GM23338 (cell line): ENCODE results near the gene ADGRD2. TPM values are rescaled to one million over a fixed set of nuclear protein-coding genes. Genes with fewer than 3 reads are reported as not detected.

Experiments used
- ATAC-seq: fragments of 200-7000 bp; cut with Tn5 transposase; 3 replicates; pipeline ENCODE4 v1.9.1; 2020
- DNase-seq: peaks from one replicate; pipeline ENCODE4 v3.0.0-alpha.2; 2015; ENCODE audit warnings: low spot score
- H2AFZ ChIP-seq: fragments of 200-600 bp; sonication (generic); 2 replicates; pipeline ENCODE4 v1.8.0; 2016; ENCODE audit warnings: antibody characterized with exemption, mild to moderate bottlenecking, moderate library complexity
- H3F3A ChIP-seq: fragments of 200-600 bp; sonication (generic); replicated peaks from 2 replicates; pipeline ENCODE4 v1.8.0; 2017; ENCODE audit warnings: antibody characterized with exemption, mixed run types, low read depth
- H3K27ac ChIP-seq: fragments of 200-600 bp; sonication (generic); 2 replicates; pipeline ENCODE4 v1.6.1; 2016; ENCODE audit warnings: low read depth
- H3K27me3 ChIP-seq: fragments of 200-600 bp; sonication (generic); 2 replicates; pipeline ENCODE4 v1.8.0; 2016; ENCODE audit warnings: mild to moderate bottlenecking, mixed run types, moderate library complexity; ENCODE audit not compliant: insufficient read depth
- H3K36me3 ChIP-seq: fragments of 200-600 bp; sonication (generic); 2 replicates; pipeline ENCODE4 v1.8.0; 2016; ENCODE audit warnings: mild to moderate bottlenecking; ENCODE audit not compliant: insufficient read depth
- H3K4me1 ChIP-seq: fragments of 200-600 bp; sonication (generic); 2 replicates; pipeline ENCODE4 v1.8.0; 2016; ENCODE audit warnings: mild to moderate bottlenecking, moderate library complexity; ENCODE audit not compliant: insufficient read depth
- H3K4me2 ChIP-seq: fragments of 200-600 bp; sonication (generic); 2 replicates; pipeline ENCODE4 v1.7.1; 2017; ENCODE audit warnings: mixed run types
- H3K4me3 ChIP-seq: fragments of 200-600 bp; sonication (generic); 2 replicates; pipeline ENCODE4 v1.6.1; 2016; ENCODE audit warnings: mixed run types
- H3K79me2 ChIP-seq: fragments of 200-600 bp; sonication (generic); replicated peaks from 2 replicates; pipeline ENCODE4 v1.8.0; 2017; ENCODE audit warnings: mild to moderate bottlenecking; ENCODE audit not compliant: insufficient read depth
- H3K9me2 ChIP-seq: fragments of 200-600 bp; sonication (generic); 2 replicates; pipeline ENCODE4 v1.8.0; 2017; ENCODE audit not compliant: insufficient read depth
- H4K20me1 ChIP-seq: fragments of 200-600 bp; sonication (generic); replicated peaks from 2 replicates; pipeline ENCODE4 v1.8.0; 2017; ENCODE audit warnings: mild to moderate bottlenecking; ENCODE audit not compliant: insufficient read depth
- H3K27ac Mint-ChIP-seq: 2 replicates; pipeline ENCODE4 v1.8.0; 2020; ENCODE audit warnings: inconsistent platforms, mild to moderate bottlenecking, moderate library complexity, mixed read lengths
- H3K27me3 Mint-ChIP-seq: 3 replicates; pipeline ENCODE4 v1.8.0; 2022; ENCODE audit warnings: low read depth, mild to moderate bottlenecking, moderate library complexity, mixed read lengths, inconsistent platforms; ENCODE audit not compliant: insufficient read depth, poor library complexity
- H3K36me3 Mint-ChIP-seq: 3 replicates; pipeline ENCODE4 v1.8.0; 2021; ENCODE audit warnings: low read depth, mild to moderate bottlenecking, inconsistent platforms, moderate library complexity, mixed read lengths
- H3K4me1 Mint-ChIP-seq: 3 replicates; pipeline ENCODE4 v1.8.0; 2020; ENCODE audit warnings: mild to moderate bottlenecking, inconsistent platforms, mixed read lengths
- H3K4me3 Mint-ChIP-seq: 3 replicates; pipeline ENCODE4 v1.8.0; 2021; ENCODE audit warnings: moderate library complexity, mild to moderate bottlenecking, inconsistent platforms, mixed read lengths
- H3K9me3 Mint-ChIP-seq: 3 replicates; pipeline ENCODE4 v1.8.0; 2020; ENCODE audit warnings: moderate library complexity, mild to moderate bottlenecking, inconsistent platforms, mixed read lengths
- CTCF ChIP-seq, 2 experiments: fragments of 200-600 bp in 1 of 2; sonication (generic) in 1 of 2; conservative IDR thresholded peaks; 2 replicates each; pipeline versions ENCODE4 v1.5.1 to v1.6.1; 2016 to 2017; ENCODE audit warnings: antibody characterized with exemption in 2 of 2, low read depth in 2 of 2, mild to moderate bottlenecking in 2 of 2, moderate library complexity in 1 of 2
- ETS1 ChIP-seq: IDR thresholded peaks from 2 replicates; pipeline ENCODE4 v1.6.1; 2016; ENCODE audit warnings: antibody characterized with exemption
- EZH2 ChIP-seq: fragments of 200-600 bp; sonication (generic); IDR thresholded peaks from one replicate; pipeline ENCODE4 v1.8.0; 2017; ENCODE audit warnings: antibody characterized with exemption, mild to moderate bottlenecking, low read depth; ENCODE audit not compliant: unreplicated experiment
- EZH2phosphoT487 ChIP-seq: fragments of 200-600 bp; sonication (generic); IDR thresholded peaks from one replicate; pipeline ENCODE4 v1.8.1; 2018; ENCODE audit warnings: antibody characterized with exemption; ENCODE audit not compliant: unreplicated experiment
- JUNB ChIP-seq: IDR thresholded peaks from one replicate; pipeline ENCODE4 v1.6.1; 2016; ENCODE audit warnings: antibody characterized with exemption; ENCODE audit not compliant: unreplicated experiment
- NANOG ChIP-seq: IDR thresholded peaks from 2 replicates; pipeline ENCODE4 v1.6.1; 2016; ENCODE audit warnings: antibody characterized with exemption, borderline replicate concordance
- REST ChIP-seq: IDR thresholded peaks from one replicate; pipeline ENCODE4 v1.6.1; 2018; ENCODE audit warnings: antibody characterized with exemption; ENCODE audit not compliant: unreplicated experiment
- ZNF331 ChIP-seq: fragments of 250-450 bp; sonication (Bioruptor Pico); IDR thresholded peaks from 2 replicates; pipeline ENCODE4 v1.5.0; 2020; ENCODE audit warnings: low read depth, mild to moderate bottlenecking, moderate library complexity
- ZNF462 ChIP-seq: fragments of 250-450 bp; sonication (Bioruptor Pico); IDR thresholded peaks from 2 replicates; pipeline ENCODE4 v1.5.0; 2020; ENCODE audit warnings: mild to moderate bottlenecking, moderate library complexity
- polyA plus RNA-seq: library from polyadenylated mRNA; unstranded; fragments of >200 nt; fragmentation: Nextera tagmentation; extraction: Ambion mirVana; gene quantifications from 2 replicates; pipeline ENCODE4 v1.2.1, GENCODE V29; 2016
- total RNA-seq: library from RNA; depleted of rRNA; stranded (reverse); fragments of >200 nt; shearing (Covaris generic); gene quantifications from 2 replicates; pipeline ENCODE4 v1.2.3, GENCODE V29; 2014

Gene ADGRD2
- total and polyA plus RNA-seq, 2 experiments from 2014 or later = 0.45 to 0.78 TPM

- TF ChIP-seq REST = no peak
Observed at GRCh38 chr9:124439086-124439485, 11.2 kb upstream of the ADGRD2 start (continued).

- no peaks in the 10 kb centered on the region for H3K36me3 Mint-ChIP-seq
- no peaks in the 10 kb centered on the region; the same call in 2 of the 3 replicates for H3K9me3 Mint-ChIP-seq
- no peaks in the 10 kb centered on the region; the same call in 2 of the 3 replicates for H3K4me1 Mint-ChIP-seq
- H3K27ac Mint-ChIP-seq = no peak overlapping the region
- ATAC-seq (no peak), DNase-seq (no peak)
- Histone ChIP-seq H3K27me3 (no peaks in the 10 kb centered on the region), H3K9me2 (no peaks in the 10 kb centered on the region), H3K27ac (no peak overlapping the region), H3K4me3 (no peak overlapping the region), H3K36me3 (no peaks in the 10 kb centered on the region), H4K20me1 (no peaks in the 10 kb centered on the region), H3K4me1 (no peaks in the 10 kb centered on the region), H2AFZ (no peak overlapping the region), H3F3A (no peaks in the 10 kb centered on the region), H3K79me2 (no peaks in the 10 kb centered on the region), H3K4me2 (no peak overlapping the region)
- no peak overlapping the region for H3K4me3 Mint-ChIP-seq
- H3K27me3 Mint-ChIP-seq = peaks cover 3% of the 10 kb centered on the region
- TF ChIP-seq JUNB (no peak), ZNF462 (no peak), EZH2phosphoT487 (no peak), EZH2 (no peak), CTCF (conservative IDR thresholded peaks at IDR 0.05; ENCODE audit: low read depth in 2 of 2) (no peak), NANOG (no peak), ZNF331 (no peak), ETS1 (no peak)
Observed at GRCh38 chr9:124439686-124440243, 10.5 kb upstream of the ADGRD2 start.
